Hepatic stellate cell (primary cell): ENCODE data around the gene ERFL.

ENCODE experiments used
- DNase-seq: peaks from one replicate; pipeline ENCODE4 v3.0.0; 2011; ENCODE audit warnings: low spot score

Gene ERFL

GRCh38 chr19:41897820-41898219, 30.4 kb downstream of the ERFL start:
- no peak for DNase-seq

- no peak for DNase-seq
These were observed 31.1 kb downstream of the ERFL start for GRCh38 chr19:41897181-41897580.

- no peak for DNase-seq
These were observed 31.7 kb downstream of the ERFL start for GRCh38 chr19:41896581-41896942.

- no peak for DNase-seq
These were observed 32.3 kb downstream of the ERFL start for GRCh38 chr19:41895745-41896580.

GRCh38 chr19:41894350-41894749, 33.9 kb downstream of the ERFL start:
- no peak for DNase-seq

- no peak for DNase-seq
These were observed 34.4 kb downstream of the ERFL start for GRCh38 chr19:41893899-41894298.

- no peak for DNase-seq
These were observed 35.9 kb downstream of the ERFL start for GRCh38 chr19:41892173-41892902.

- no peak for DNase-seq
These were observed 37.3 kb downstream of the ERFL start for GRCh38 chr19:41890936-41891335.

GRCh38 chr19:41889896-41890295, 38.4 kb downstream of the ERFL start:
- DNase-seq: no peak

GRCh38 chr19:41888926-41889325, 39.3 kb downstream of the ERFL start:
- no peak for DNase-seq

GRCh38 chr19:41887711-41888382, 40.4 kb downstream of the ERFL start:
- DNase-seq: no peak

GRCh38 chr19:41886761-41887710, 41.2 kb downstream of the ERFL start:
- DNase-seq: no peak

GRCh38 chr19:41883821-41884733, 44.2 kb downstream of the ERFL start:
- peak; percentile 99 for DNase-seq

- DNase-seq: no peak
These were observed 44.8 kb downstream of the ERFL start for GRCh38 chr19:41883463-41883820.

GRCh38 chr19:41882568-41883462, 45.4 kb downstream of the ERFL start, which contains the start of gene ARHGEF1:
TSS of gene ARHGEF1 (plus strand) at chr19:41883184. CDS start at chr19:41888083, 4,899 bp downstream.
- peak; percentile 54 for DNase-seq

- DNase-seq: no peak
These were observed 47.9 kb downstream of the ERFL start for GRCh38 chr19:41880329-41880708.

GRCh38 chr19:41879670-41880328, 48.5 kb downstream of the ERFL start:
- DNase-seq: no peak

- DNase-seq: no peak
These were observed 49.2 kb downstream of the ERFL start for GRCh38 chr19:41879080-41879479.
